HL-60/S4 treated with retinoic acid at 250 ng/mL for 4 days and 3 days (cell line): ENCODE results near the gene RAMP1.

Experiments
- in situ Hi-C: fragments of 300-500 bp; cut with MboI; formaldehyde crosslinking; loops from 2 replicates; pipeline ENCODE4 v1.7.0; 2022; ENCODE audit warnings: low sequenced_read_pairs

Gene RAMP1

GRCh38 chr2:237875256-237876060 lies 16.0 kb downstream of the RAMP1 start:
- in situ Hi-C loops: no loop called here

GRCh38 chr2:237876061-237876526 lies 16.7 kb downstream of the RAMP1 start:
- in situ Hi-C loops: no loop called here

DNA sequence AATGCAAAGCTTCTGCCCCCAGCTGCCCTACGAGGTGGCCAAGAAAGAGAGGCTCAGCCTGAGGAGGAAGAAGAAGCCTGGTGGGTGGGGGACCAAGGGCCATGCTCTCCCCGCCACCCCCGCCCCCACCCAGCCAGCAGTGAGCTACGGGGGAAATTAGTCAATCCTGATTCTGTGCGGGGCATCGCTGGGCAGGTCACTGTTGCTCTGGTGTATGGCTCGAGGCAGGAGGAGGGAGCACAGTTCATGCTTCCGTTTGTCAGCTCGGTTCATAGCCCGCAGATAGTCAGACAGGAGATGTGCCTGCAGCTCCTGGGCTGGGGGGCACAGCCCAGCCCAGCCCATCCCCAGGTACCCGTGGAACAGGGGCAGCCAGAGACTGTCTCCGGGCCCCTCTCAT lies 17.1 kb downstream of the RAMP1 start:
- in situ Hi-C loops: no loop called here

GRCh38 chr2:237876951-237877491 lies 17.6 kb downstream of the RAMP1 start:
- in situ Hi-C loops: no loop called here

GRCh38 chr2:237877576-237878307 lies 18.3 kb downstream of the RAMP1 start:
- in situ Hi-C loops: no loop called here

DNA sequence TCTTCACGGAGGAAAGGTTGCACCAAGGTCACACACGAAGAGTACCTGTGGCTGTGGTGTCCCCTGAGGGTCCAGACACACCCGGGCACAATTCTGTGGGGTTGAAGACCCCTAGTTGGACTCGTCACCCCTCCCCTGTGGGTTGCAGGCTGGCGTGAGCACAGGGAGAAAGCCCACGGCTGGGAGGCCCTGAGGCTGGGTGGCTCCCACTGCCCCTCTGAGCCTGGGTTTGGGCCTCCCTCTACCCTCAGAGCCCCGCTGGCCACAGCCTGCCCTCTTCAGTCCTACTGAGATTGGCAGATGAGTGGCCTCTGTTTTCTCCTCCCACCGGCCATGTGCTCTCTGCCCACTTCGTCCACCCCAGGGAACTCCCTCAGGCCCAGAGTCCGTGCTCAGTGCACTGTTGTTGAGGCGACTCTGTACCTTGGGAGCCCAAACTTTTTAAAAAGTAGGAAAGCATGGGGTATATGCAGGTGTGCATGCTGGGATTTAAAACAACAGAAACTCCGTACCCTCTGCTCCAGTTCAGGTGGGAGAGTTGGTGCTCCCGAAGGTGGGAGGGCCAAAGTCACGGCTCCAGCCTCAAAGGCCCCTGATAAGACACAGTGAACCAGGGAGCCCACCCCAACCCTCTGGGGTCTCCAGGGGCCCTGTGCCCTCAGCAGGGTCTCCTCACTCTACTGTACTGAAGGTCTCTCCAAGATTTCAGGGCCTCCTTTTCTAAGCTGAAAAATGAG lies 19.1 kb downstream of the RAMP1 start:
- in situ Hi-C loops: no loop called here

- in situ Hi-C loops: no loop called here
Measured at GRCh38 chr2:237879058-237879430, 19.6 kb downstream of the RAMP1 start.

DNA sequence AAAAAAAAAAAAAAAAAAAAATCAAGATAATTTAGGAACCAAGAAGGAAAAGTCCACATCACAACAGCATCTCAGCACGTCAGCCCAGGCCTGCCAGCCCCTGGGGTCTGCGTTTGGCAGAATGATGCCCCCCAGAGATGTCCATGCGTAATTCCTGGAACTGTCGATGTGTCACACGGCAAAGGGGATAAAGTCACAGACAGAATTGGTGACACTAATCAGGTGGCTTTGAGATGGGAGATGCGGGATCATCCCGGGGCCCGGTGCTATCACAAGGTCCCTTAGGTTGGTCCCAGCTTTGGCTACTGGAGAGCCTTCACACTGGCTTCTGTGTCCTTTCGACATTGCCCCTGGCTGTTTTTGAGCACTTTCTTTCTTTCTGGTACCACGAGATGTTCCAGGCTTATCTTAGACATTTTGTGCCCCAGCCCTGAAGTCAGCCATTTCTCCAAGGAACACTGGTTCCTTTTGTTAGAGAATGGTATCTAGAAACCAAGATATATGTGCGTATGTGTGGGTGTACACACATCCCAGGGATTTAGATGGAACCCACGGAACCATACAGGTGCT lies 20.7 kb downstream of the RAMP1 start:
- in situ Hi-C loops: no loop called here

- in situ Hi-C loops: no loop called here
Measured at GRCh38 chr2:237882510-237883481, 23.4 kb downstream of the RAMP1 start.

- in situ Hi-C loops: no loop called here
Measured at GRCh38 chr2:237883951-237884446, 24.6 kb downstream of the RAMP1 start.

DNA sequence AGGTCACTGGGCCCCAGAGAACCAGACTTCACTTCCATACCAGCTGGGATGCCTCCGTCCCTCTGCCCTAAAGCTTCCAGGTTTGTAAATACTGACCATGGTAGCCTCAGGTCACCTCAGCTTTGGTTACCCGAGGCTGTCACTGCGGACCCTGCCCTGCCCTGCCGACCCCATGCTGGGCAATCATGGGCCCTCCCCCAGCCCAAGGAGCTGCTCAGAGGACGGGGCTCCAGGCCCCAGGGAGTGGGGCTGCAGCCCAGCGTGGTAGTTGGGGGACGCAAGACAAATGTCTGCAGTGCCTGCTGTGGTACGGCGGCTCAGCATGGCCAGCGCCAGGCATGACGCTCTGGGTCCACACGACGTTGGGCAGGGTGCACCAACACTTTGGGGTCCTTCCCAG lies 25.3 kb downstream of the RAMP1 start:
- in situ Hi-C loops: no loop called here

- in situ Hi-C loops: no loop called here
Measured at GRCh38 chr2:237885111-237885930, 25.9 kb downstream of the RAMP1 start.

- in situ Hi-C loops: no loop called here
Measured at GRCh38 chr2:237885931-237886684, 26.7 kb downstream of the RAMP1 start.

DNA sequence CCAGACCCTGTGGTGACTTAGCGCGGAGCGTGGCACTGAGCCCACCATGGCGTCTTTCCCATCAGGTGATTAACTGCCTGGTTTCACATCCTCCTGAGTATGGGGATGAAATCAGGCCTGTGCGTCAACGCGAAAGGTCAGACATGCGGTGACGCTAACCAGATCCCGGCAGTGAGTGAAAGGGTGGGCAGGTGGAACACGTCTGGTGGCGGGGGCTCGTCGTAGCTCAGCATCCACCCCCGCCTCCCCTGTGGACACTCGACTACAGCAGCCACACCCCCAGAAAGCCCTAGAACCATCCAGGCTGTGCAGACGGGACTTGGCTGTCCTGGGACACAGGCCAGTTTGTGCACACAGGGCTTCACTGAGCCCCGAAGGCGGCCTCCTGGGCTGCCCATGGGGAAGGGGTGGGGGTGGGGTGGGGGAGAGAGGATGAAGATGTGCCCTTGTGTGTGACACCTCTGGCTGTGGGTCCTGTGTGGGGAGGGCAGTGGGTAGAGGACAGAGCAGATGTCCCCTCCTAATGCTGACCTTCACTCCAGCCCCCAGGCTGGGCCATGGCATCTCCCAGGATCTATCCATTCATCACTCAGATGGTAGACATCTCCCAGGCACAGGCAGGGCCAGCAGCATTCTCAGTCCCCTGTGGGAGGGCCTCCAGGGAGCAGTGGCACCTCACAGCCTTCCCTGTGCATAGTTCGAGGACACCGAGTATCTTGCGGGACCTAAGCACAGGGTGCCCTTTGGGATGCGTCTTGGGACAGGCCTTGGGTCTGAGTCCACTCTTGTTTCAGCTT lies 27.5 kb downstream of the RAMP1 start:
- in situ Hi-C loops: no loop called here

- in situ Hi-C loops: no loop called here
Measured at GRCh38 chr2:237888389-237888788, 29.0 kb downstream of the RAMP1 start.

DNA sequence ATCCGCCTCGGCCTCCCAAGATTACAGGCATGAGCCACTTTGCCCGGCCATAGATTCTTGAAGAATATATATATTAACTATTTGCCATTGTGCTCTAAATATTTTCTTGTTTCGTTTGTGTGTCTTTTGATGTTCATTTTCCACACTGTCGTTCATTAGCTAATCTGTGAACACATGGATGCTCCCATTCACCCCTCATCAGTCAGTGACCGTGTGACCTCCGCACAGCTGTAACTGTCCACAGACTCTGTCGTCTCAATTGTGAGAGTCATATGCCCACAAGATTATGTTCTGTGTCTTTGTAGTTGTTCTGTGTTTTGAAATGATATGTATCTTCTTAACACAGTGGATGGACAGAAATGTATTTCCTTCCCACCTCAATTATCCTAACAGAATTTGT lies 29.6 kb downstream of the RAMP1 start:
- in situ Hi-C loops: no loop called here

DNA sequence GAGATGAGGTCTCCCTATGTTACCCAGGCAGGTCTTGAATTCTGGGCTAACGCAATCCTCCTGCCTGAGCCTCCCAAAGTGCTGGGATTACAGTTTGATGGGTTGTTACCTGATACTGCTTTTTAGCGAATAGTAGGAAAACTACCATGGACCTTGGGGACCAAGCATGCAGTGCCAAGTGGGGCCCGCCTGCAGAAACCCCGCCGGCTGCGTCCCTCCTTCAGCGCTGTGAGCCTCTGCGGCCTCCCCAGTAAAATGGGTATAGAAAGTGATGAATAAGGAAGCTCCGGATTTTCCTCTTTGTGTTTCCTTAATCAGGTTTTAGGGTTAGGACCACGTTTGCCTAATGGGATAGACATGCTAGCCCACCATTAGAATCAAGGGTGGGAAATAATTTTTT lies 30.4 kb downstream of the RAMP1 start:
- in situ Hi-C loops: no loop called here
